DMS153 treated with DMSO at 0.1 percent for 48 hours (cell line): Measurements from ENCODE around the gene GPR153.

Experiments
- DNase-seq: peaks from one replicate; lab custom pipeline; 2025; ENCODE audit not compliant: unreplicated experiment; lab: John Stamatoyannopoulos, UW

GPR153 gene

GRCh38 chr1:6287029-6287428, 26.1 kb upstream of the GPR153 start:
- no peak for DNase-seq

DNA sequence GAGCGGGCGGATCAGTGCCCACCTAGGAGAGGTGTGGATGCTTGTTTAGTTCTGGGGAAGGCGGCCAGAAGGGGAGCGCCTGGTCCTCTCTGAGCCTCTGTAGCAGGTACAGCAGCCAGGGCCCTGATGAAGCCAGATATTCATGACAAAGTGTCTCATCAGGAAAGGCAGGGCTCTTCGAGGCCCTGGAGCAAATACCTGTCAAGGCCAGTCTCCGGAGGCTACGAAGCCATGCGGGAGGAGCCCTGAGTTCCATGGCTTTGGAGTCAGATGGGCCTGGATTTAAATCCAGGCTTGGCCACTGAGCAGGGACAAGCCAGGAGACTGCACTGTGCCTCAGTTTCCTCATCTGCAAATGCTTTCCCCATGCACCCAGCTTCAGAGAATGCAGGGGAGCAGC, 25.4 kb upstream of the GPR153 start:
- DNase-seq, result no peak

GRCh38 chr1:6285336-6285735, 24.4 kb upstream of the GPR153 start:
- DNase-seq, result no peak

GRCh38 chr1:6282577-6283270, 21.8 kb upstream of the GPR153 start:
- DNase-seq, result no peak

- DNase-seq, result no peak
These were observed 20.9 kb upstream of the GPR153 start for GRCh38 chr1:6281511-6282402.

- DNase-seq, result no peak
These were observed 20.0 kb upstream of the GPR153 start for GRCh38 chr1:6280761-6281451.

DNA sequence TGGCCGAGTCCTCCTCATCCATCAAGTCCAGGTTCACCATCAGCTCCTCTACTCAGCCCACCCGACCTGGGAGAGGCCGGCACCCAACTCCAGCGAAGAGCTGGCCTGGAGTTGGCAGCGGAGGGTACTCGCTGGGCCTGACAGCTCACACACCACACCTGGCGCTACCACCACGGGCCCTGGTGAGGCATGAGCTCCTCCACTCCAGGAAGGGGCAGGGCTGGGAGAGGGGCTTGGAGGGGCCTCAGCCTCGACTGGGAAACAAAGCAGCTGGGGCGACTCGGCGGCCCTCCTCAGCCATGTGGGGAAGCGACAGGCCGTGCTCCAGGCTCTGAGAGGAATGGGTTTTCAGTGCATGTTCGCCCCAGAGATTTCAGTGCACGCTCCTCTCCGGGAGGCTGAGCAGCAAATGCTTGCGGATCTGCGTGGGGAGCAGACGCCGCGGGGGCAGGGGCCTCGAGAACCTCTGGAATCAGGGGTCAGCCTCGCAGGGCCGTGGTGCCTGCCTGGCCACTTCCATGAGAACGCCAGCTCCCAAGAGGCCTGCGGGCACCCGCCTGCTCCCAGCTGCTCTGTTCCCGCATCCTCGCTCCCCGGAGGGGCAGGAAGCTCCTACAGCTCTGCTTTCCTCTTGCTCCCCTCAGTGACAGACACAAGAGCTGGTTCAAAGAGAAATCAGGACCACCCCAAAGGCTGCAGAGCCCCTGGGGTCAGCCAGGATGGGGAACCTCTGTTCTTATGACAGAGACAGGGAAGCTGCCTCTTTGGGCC, 18.9 kb upstream of the GPR153 start:
- DNase-seq, result no peak

- DNase-seq, result no peak
These were observed 18.2 kb upstream of the GPR153 start for GRCh38 chr1:6279066-6279465.

- DNase-seq, result no peak
These were observed 17.4 kb upstream of the GPR153 start for GRCh38 chr1:6278263-6278662.

DNA sequence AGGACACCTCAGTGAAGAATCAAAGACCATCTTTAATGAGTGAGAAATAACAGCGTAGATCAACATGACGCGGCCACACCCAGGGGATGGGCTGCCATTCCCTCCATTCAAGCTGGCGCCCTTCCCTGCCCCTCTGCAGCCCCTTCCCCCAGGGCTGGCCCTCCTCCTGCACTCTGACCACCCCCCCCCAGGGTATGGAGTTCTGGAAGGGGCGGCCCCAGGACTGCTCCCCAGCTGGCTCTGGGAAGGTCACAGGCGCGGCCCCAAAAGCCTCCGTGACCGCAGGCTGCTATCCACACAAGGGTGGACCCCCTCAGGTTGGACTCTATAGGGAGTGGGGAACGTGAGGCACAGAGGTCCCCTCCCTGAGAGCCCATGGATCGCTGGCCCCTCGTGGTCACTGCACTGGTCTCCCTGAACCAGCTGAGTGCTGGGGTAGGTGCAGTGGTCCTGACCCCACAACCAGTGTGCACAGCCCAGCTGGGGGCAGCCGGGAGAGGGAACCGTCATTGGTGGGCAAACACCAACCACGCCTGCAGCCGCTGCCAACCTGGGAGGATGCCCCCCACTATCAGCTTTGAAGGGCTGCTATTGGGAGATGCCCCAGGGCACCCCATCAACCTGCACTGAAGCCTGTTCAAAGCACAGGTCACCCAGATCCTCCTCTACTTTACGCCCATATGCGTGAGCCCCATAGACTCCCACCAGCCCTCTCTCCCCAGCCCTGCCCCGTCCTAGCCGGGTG, 16.1 kb upstream of the GPR153 start:
- no peak for DNase-seq

DNA sequence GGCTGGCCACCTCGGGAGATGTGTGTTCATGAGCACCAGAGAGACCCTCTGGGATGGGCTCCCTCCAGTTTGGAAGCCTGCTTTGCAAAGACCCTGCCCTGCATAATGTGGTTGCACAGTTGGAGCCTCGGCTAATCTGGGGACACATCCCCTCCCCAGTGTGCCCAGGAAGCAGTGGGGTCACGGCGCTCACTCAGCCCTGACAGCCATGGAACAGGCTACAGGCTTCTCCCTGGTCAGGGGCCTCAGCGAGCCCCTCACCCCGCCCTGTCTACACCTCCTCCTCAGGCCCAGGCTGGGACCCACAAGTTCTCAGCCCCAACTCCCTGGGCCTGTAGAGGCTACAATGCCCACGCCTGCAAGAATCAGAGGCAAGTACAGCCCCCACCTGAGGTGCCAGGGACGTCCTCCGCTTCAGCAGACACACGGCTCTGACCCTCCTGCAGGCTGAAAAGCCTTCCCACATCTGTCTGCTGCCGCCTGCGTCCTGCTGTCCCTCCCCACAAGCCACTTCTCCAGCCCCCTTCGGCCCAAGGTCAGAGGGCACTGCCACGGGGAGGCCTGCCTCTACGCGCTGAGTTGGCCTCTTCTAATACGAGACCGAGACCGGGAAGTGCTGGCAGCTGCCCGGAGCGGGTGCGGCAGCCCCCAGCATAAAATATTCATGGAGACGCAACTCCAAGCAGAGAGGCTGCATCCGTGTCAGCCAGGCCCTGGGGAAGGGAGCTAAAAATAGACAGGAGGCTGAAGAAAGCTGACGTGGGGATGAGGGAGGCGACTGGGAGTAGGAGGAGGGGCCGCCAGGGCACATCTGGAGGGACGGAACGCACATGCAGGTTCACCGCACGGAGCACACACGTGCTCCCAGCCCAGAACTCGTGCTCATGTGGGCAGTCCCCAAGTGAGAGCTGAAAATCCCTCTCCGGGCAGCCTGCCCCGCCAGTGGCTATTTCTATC, 15.2 kb upstream of the GPR153 start:
- DNase-seq, result peak; percentile 72

DNA sequence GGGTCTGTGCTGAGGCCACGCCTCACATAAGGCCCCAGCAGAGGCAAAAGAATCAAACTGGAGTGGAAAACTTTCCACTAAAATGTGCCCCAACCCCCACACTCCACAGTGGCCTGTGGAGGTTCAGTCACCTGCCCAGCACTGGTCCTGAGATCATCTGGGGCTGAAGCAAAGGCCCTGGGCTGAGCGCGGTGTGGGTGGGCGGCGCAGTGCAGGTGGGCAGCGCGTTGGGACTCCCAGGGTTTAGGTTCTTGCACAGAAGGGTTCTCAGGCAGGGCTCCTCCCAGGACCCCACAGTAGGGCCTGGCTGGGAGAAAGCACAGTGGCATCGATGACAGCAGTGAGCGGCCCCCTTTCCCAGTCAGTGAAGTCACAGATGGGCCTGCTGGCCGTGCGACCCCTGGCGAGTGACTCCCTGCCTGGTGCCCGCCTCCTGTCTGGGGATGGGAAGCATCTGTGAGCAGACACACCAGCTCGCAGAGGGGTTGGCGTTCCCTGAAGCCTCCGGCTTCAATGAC, 13.8 kb upstream of the GPR153 start:
- no peak for DNase-seq

- DNase-seq, result no peak
These were observed 13.2 kb upstream of the GPR153 start for GRCh38 chr1:6274102-6274501.

DNA sequence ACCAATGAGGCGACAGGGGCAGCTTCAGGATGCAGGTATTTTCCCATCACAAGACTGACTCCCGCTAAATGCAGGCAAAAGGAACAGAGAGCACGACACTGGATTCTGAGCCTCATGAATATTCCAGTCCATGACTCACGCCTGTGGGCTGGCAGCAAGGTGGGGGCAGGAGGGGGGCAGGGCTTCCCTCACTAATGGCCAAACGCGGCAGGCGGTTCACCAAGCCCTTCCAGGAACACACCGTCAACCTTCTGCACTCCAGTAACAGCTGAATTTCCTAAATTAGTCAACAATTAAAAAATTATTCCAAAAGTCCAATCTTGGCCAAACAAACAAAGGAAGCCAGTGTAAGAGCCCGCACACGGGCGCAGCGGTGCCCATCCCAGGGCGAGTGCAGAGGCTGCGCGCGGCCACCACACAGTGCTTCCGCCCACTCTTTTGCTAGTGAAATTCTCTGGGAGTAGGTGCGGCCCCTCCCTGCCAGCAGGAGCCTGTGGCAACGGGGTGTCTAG, 12.5 kb upstream of the GPR153 start:
- DNase-seq, result no peak

- no peak for DNase-seq
These were observed 12.0 kb upstream of the GPR153 start for GRCh38 chr1:6272868-6273267.

GRCh38 chr1:6272452-6272851, 11.6 kb upstream of the GPR153 start:
- DNase-seq, result no peak

- DNase-seq, result peak; percentile 73
These were observed 10.7 kb upstream of the GPR153 start for GRCh38 chr1:6271554-6271953.

DNA sequence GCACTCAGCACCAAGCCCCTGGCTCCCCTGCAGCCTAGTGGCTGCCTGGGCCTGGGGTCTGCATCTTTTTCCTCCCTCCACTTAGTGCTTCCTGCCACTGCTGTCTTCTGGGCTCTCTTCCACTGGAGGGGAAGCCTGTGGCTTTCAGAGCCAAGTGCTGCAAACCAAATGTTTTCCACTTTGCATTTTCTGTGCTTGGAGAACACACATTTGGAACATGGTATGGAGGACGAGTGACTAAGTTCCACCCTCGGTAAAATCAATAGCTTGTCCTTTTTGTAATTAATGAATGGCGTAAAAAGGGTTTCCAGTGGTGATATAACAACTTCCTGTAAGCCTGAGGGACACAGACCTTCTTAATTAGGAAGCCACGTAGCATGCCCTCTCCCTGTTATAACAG, 10.1 kb upstream of the GPR153 start:
- DNase-seq, result no peak

DNA sequence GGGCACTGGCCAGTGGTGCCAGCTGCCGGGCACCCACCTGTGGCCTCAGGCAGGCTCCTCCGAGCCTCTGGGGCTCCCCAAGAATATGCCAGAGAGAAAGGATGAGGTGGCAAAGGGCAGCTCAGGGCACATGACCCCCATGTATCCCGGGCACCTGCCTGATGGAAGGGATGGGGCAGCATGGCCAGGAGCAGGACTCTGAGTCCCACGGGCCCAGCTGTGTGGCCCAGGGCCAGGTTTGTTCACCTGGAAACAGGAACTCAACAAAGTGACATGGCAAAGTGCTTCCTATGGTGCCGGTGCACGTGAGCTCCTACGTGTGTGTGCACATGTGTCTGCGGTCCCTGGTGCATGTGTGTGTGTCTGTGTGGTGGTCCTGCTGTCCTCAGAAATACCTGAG, 9.5 kb upstream of the GPR153 start:
- DNase-seq, result peak; percentile 38
